EH (cell line): ENCODE results near the gene PPP4C.
"Not testable (repeated sequence)": the region's sequence is repeated elsewhere in the genome, so short reads cannot be mapped to it uniquely, and the experiment has no call there.

Source experiments
- DNase-seq: peaks from one replicate; pipeline ENCODE4 v3.0.0-alpha.2; 2015; ENCODE audit warnings: low read depth

The PPP4C gene

DNA sequence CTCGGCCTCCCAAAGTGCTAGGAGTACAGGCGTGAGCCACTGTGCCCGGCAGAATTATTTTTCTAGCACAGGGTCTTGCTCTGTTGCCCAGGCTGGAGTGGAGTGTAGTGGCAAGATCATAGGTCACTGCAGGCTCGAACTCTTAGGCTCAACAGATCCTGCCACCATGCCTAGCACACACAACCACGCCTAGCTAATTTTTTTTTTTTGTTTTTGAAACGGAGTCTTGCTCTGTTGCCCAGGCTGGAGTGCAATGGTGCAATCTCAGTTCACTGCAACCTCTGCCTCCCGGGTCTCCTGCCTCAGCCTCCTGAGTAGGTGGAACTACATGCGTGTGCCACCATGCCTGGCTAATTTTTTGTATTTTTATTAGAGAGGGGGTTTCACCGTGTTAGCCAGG is 49.9 kb downstream of the PPP4C start:
- DNase-seq, result not testable (repeated sequence)

GRCh38 chr16:30127993-30128392 is 52.2 kb downstream of the PPP4C start:
- DNase-seq, result no peak

DNA sequence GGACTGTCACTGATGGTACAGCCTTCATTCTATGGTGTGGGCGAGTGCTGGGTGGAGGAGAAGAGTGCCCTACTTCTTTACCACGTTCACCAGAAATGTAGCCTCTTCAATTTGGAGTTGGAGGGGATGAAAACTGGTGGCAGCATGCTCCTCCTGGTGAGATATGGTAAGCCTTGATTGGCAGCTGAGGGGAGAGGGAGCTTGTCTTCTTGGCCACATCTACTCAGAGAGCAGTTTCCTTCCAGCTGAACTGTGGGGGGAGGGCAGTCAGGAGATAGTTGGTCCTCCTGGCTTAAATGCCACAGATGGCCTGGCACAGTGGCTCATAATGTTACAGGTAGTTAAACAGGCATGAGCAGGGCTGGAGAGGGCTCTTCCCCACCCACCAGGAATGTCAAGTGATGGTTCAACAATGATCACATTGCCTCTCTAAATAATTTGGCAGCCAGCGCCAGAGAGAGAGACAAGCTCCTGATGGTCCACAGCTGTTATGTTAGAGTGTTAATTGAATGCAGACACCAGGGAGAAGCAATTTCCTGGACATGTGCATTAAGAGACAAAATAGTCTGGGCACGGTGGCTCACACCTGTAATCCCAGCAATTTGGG is 56.2 kb downstream of the PPP4C start:
- DNase-seq, result no peak

DNA sequence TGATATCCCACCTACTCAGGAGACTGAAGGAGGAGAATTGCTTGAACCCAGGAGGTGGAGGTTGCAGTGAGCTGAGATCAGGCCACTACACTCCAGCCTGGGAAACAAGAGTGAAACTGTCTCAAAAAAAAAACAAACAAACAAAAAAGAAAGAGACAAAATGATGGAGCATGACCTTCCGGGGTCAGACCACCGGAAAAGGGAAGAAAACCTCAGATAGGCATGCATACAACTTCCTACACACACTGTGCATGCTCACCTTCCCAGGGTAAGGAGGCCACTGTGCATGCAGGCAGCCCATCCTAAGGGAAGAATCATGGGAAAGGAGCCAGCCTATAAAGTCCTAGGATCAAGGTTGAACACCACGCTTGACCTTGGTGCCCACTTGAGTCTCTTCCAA is 56.8 kb downstream of the PPP4C start:
- DNase-seq, result no peak
